ENCODE data around the gene TIGD6.
"Not testable (repeated sequence)": the region's sequence is repeated elsewhere in the genome, so short reads cannot be mapped to it uniquely, and the experiment has no call there.

The TIGD6 gene

GRCh38 chr5:149943177-149943949 lies 57.1 kb downstream of the TIGD6 start:
- not testable (repeated sequence) for DNase-seq (ENCODE audit: low read depth, low spot score)
